Inflammatory macrophage treated with lipopolysaccharide for 1 hour (primary cell): ENCODE results near the gene ANO9.
"Not testable (repeated sequence)": the region's sequence is repeated elsewhere in the genome, so short reads cannot be mapped to it uniquely, and the experiment has no call there.

Experiments used
- DNase-seq, 2 donors: peaks; one replicate each; pipeline ENCODE4 v3.0.0-alpha.2; 2020 to 2022

ANO9 gene

DNA sequence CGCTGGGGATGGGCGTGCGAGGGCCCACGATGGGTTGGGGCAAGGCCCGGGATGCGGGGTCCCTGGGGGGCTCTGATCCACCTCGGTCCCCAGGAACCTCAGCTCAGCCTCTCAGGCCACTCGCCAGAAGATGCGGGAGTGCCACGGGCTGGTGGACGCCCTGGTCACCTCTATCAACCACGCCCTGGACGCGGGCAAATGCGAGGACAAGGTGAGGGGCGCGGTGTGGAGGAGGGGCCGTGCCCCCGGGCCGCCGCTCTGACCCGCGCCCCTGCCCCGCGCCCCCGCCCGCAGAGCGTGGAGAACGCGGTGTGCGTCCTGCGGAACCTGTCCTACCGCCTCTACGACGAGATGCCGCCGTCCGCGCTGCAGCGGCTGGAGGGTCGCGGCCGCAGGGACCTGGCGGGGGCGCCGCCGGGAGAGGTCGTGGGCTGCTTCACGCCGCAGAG lies 41.5 kb downstream of the ANO9 start:
- DNase-seq: no peak

DNA sequence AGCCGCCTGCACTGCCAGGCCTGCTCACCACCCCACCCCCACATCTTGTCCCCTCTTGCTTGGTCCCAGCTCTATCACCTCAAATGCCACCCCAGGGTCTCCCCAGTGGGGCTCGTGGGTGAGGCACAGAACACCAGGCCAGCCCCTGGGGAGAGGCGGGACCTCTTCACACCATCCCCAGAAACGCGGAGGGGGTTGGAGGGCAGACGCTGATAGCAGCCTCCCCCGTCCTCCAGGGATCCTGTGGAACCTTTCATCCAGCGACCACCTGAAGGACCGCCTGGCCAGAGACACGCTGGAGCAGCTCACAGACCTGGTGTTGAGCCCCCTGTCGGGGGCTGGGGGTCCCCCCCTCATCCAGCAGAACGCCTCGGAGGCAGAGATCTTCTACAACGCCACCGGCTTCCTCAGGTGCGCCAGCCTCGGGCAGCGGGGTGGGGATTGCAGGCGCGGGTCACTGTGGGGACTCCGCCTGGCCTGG lies 42.0 kb downstream of the ANO9 start:
- DNase-seq: no peak

- no peak for DNase-seq
Observed at GRCh38 chr11:398826-399225, 43.0 kb downstream of the ANO9 start.

- peak in 1 of 2 donors; percentile 27 for DNase-seq
Observed at GRCh38 chr11:396948-397548, 44.8 kb downstream of the ANO9 start.

DNA sequence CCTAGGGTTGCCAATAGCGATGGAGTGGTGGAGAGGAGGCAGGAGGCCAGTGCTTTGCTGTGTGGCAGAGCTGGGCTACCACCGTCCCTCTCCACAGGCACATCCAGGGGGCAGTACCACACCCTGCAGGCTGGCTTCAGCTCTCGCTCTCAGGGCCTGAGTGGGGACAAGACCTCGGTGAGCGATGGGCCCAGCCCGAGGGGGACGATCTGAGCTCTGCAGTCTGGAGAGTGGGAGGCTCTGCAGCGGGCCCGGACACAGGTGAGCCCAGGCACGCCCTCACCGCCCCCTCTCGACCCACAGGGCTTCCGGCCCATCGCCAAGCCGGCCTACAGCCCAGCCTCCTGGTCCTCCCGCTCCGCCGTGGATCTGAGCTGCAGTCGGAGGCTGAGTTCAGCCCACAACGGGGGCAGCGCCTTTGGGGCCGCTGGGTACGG lies 45.3 kb downstream of the ANO9 start:
- peak in 1 of 2 donors; percentile 20 for DNase-seq

DNA sequence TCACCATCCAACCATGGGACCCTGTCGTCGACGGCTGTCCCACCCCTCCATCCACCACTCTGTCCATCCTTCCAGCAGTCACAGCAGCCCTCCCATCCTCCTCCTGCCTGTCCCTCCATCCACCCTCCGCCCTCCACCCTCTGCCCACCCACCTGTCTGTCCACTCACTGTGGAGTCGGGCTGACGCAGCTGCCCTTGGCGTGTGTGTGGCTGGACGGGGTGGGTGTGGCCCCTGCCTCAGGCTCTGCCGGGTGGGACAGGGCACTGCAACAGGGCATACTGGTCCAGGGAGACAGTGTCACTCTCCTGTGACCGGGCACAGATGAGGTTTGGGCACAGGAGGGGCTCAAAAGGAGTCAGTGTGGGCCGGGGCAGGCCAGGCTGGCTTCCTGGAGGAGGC lies 45.9 kb downstream of the ANO9 start:
- no peak for DNase-seq

- no peak for DNase-seq
Observed at GRCh38 chr11:394858-395655, 46.8 kb downstream of the ANO9 start.

DNA sequence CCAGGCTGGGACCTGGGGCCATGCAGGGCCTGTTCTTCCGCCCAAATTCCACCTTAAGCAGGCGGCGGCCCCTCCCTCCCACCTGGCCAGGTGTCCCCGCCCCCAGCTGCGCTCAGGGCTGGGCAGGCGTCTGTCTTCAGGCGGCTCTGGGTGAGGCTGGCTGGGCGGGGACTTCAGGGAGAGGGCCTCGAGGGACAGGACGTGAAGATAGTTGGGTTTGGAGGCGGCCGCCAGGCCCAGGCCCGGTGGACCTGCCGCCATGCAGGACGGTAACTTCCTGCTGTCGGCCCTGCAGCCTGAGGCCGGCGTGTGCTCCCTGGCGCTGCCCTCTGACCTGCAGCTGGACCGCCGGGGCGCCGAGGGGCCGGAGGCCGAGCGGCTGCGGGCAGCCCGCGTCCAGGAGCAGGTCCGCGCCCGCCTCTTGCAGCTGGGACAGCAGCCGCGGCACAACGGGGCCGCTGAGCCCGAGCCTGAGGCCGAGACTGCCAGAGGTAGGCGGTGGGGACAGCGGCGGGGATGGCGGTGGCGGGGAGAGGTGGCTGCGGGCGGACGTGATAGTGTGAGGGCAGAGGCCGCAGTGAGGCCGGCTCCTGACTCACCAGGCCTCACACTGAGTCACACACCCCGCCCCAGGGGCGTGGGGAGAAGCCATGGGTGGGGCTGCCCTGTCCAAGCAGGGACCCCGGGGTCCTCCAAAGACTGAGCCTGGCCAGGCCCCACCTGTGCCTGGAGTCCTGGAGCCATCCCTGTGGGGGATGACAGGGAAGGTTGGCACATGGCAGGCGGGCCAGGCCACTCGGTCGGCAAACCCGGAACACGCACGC lies 47.6 kb downstream of the ANO9 start, which contains the start of gene PKP3:
Gene PKP3, plus strand, starts transcription at position 176 of the 824 bp plus-strand sequence. Its CDS starts 84 bp downstream, at position 260.
- no peak for DNase-seq

DNA sequence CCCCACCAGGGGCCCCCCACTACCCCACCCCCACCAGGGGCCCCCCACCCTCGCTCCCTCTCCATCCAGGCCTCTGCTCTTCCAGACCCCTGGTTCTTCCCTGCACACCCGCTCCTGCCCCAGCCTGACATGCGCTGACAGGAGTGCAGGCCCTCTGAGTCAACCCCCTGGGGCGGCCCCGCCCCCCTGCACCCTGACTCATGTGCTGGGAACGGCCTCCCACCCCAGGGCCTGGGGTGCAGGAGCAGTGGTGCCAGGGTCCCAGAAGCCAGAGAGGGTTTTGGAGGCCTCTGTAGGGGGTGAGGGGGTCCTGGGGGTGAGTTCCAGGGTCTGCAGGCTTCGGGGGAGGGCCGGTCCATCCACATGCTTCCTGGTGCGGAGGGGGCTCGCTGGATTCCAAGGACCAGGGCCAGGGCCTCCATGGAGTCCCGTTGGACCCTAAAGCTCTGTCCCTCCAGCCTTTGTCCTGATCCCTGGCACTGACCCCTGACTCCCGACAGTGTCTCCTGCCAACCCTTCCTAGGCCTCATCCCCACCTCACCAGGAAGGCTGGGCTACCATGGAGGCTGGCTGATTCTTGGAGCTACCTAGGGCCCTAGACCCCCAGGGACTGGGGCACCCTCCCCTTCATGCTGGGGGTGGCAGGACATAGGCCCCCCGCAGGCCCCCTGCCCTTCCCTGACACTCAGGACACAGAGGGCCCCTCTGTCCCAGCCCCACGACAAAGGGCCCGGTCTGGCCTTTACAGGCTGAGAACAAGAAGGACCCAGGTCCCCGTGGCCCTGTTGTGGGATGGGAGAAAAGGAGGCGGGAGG lies 48.4 kb downstream of the ANO9 start:
- no peak for DNase-seq

DNA sequence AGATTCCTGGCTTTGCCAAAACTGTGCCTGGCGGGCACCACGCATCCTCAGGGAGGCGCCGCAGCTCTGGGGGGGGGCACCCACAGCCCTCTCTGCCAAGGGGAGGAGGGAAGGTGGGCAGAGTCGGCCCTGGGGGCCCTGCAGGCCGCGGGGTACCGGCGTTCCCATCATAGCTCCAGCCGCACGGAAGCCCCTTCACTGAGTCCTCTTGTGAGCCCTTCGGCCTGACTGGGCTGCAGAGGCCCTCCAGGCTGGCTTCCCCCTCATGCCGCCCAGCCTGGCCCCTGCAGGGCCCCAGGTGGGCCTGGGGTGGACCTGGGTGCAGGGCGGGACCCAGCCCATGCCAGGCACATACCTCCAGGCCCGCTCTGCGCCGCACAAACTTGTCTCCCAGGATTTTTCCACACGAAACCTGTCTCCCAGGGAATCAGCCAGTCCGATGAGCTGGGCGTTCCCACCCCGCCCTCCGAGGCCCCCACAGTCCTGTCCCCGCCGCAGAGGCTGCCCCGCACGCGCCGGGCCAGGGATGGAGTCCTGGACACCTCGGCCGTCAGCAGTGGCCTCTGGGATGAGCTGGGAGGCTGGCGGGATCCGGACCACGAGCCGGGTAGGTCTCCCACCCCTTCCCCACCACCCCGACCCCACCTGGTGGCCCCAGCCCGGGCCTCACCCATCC lies 49.6 kb downstream of the ANO9 start:
- DNase-seq: no peak

GRCh38 chr11:391117-392017 lies 50.4 kb downstream of the ANO9 start:
- DNase-seq: no peak

DNA sequence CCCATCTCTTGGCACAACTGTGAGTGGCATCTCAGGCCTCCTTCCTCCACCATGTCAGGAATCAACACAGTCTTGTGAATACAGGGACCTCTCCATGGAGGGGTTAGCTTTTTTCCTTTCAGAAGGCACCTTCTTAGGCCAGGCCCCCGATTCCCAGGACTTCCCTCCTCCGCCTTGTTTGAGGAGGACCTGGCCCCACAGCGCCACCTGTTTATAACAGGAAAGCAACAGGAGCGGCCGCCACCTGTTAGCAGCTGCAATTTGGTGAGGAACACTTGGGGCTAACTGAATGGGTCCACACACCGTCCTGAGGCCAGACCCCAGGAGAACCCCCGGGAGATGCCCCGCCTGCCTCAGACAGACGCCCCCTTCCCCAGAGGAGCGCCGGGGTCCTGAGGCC lies 51.6 kb downstream of the ANO9 start:
- DNase-seq: no peak

DNA sequence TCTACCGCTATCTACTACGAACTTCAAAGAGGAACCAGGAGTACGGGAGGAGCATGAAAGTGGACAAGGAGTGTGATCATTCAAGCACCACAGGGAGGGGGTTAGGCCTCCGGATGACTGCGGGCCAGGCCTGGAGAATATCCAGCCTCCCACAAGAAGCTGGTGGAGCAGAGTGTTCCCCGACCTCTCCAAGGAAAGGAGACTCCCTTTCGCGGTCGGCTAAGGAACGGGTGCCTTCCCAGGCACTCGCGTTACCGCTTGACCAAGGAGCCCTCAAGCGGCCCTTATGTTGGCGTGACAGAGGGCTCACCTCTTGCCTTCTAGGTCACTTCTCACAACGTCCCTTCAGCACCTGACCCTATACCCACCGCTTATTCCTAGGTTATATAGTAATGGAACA lies 52.4 kb downstream of the ANO9 start:
- not testable (repeated sequence) for DNase-seq

GRCh38 chr11:387193-387793 lies 54.5 kb downstream of the ANO9 start:
- no peak for DNase-seq

DNA sequence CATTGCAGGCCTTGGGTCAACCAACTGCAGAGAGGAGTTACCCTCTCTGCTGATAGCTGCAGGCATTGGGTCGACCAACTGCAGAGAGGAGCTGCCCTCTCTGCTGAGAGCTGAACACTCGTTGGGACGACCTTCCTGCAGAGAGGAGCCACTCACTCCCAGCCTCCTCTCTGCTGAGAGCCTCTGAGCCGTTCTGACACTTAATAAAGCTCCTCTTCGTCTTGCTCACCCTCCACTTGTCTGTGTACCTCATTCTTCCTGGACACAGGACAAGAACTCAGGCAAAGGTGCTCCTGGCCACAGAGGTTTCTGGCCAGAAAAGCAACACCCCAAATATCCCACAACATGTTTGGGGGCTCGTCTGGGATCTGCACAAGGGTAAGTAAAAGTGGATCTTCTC lies 55.3 kb downstream of the ANO9 start:
- DNase-seq: no peak

DNA sequence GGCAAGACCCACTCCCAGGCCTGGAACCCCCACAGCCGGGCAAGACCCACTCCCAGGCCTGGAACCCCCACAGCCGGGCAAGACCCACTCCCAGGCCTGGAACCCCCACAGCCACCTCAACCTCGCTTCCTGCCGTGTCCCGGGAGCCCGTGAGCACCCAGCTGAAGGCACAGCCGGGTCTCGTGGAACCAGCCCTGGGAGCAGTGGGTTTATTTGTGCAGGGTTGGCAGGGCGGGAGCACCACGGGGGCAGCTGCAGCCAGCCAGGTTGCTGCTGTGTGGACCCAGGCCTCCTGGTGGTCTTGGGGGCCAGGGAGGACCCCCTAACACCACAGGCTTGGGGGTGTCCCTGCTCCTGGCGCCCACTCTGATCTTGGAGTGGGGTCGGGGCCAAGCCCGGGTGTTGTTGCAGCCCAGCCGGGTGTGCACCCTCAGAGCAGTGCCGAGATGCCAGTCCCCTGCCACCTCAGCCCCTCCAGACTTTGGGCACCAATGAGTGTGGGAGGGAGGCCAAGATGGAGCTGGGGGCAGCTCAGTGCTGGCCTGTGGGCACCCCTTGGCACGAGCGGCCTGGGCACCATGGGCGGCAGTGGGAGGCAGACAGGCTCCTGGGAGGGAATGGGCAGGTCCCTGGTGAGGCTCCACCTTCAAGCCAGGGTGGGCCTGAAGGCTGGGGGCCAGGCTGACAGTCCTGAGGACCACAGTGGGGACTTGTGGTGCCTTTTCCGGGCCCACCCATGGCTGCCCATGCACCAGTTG lies 56.0 kb downstream of the ANO9 start:
- DNase-seq: no peak

DNA sequence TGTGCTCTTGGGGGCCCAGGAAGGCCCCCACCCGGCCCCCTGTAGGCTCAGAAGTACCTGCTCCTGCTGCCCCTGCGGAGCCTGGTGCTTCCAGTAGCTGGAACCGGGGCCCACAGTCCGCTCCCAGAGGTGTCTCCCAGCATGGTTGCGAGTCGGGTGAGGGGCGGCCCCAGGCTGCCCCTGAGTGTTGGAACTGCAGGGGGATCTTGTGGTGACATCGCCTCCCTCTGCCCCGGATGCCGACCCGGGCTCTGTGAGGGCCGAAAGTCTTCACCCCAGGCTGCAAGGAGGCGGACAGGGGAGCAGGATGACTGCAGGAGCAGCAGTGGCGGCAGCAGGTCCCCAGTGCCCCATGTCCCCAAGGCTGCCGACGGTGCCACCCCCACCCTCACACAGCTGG lies 57.3 kb downstream of the ANO9 start:
- no peak for DNase-seq

GRCh38 chr11:383431-383830 lies 58.4 kb downstream of the ANO9 start:
- no peak for DNase-seq

DNA sequence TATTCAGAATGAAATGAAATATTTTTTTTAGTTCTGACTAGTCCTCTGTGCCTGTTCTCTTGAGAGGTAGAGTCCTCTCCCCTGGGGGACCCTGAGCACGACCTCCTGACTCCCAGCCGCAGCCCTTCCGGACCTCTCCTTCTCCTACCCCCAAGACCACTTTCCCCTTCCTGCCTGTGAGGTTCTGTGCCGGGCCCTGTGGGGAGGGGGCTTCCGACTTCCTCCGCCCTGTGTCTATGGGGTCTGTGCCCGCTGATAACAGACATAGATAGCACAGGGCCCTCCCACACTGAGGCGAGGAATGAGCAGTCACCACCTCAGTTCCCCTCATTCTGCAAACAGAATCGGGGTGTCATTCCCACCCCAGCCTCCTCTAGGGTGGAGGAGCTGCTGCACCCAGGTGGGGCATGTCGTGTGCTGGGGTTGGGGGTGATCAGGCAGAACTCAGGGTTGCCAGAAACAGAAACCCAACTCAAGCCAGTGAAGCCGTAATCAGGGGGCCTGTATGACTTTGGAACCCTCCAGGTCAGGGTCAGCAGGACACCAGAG lies 59.7 kb downstream of the ANO9 start:
- no peak for DNase-seq
